Coronary artery (tissue), 2 donors: ENCODE data around the gene CTPS1.

Experiments used
- DNase-seq: peaks from one replicate; pipeline ENCODE4 v3.0.0-alpha.2; 2017; ENCODE audit warnings: low spot score
- H3K27ac ChIP-seq, 2 donors: fragments of 200-600 bp; sonication (generic); one replicate each; pipeline ENCODE4 v1.5.1; 2016 to 2019
- H3K4me3 ChIP-seq: fragments of 200-600 bp; sonication (generic); 2 replicates; pipeline ENCODE4 v1.5.1; 2016; ENCODE audit warnings: mild to moderate bottlenecking, moderate library complexity
- TF ChIP-seq, protein P1 (sequence below): fragments of 200-600 bp; sonication (generic); IDR thresholded peaks from one replicate; pipeline ENCODE4 v1.5.1; 2019; ENCODE audit warnings: antibody characterized with exemption

The CTPS1 gene

GRCh38 chr1:40951943-40952743, 27.4 kb upstream of the CTPS1 start:
- peak; percentile 79 for DNase-seq
- H3K4me3 ChIP-seq: no peak overlapping the region
- TF ChIP-seq, protein P1, sequence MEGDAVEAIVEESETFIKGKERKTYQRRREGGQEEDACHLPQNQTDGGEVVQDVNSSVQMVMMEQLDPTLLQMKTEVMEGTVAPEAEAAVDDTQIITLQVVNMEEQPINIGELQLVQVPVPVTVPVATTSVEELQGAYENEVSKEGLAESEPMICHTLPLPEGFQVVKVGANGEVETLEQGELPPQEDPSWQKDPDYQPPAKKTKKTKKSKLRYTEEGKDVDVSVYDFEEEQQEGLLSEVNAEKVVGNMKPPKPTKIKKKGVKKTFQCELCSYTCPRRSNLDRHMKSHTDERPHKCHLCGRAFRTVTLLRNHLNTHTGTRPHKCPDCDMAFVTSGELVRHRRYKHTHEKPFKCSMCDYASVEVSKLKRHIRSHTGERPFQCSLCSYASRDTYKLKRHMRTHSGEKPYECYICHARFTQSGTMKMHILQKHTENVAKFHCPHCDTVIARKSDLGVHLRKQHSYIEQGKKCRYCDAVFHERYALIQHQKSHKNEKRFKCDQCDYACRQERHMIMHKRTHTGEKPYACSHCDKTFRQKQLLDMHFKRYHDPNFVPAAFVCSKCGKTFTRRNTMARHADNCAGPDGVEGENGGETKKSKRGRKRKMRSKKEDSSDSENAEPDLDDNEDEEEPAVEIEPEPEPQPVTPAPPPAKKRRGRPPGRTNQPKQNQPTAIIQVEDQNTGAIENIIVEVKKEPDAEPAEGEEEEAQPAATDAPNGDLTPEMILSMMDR: peak; percentile 92

GRCh38 chr1:40952744-40953315, 26.7 kb upstream of the CTPS1 start:
- H3K4me3 ChIP-seq: no peak overlapping the region
- TF ChIP-seq, protein P1: no peak
- DNase-seq: no peak
- no peak overlapping the region for H3K27ac ChIP-seq

More at GRCh38 chr1:40951943-40952743, 27.4 kb upstream of the CTPS1 start:
- H3K27ac ChIP-seq: no peak overlapping the region

DNA sequence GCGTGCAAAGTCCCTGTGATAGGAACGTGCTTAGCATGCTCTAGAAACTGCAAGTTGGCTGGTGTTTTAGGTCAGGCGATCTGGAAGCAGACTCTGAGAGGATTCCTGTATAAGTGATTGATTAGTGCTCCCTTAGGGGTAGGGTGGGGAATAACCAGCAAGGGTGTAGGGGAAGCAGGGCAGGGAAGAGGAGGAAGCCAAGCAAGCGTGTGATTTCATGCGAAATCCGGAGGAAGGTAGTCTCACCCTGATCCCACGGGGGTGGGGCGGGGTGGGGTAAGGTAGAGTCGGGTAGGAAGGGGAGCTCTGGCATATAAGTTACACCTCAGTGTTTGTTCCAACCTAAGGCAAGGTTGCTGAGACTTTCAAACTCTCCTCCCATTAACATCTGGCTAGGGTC, 24.9 kb upstream of the CTPS1 start:
- H3K4me3 ChIP-seq: no peak overlapping the region
- TF ChIP-seq, protein P1: no peak
- no peak overlapping the region for H3K27ac ChIP-seq
- DNase-seq: no peak

GRCh38 chr1:40955266-40955665, 24.2 kb upstream of the CTPS1 start:
- H3K27ac ChIP-seq: no peak overlapping the region
- no peak for DNase-seq
- TF ChIP-seq, protein P1: no peak
- no peak overlapping the region for H3K4me3 ChIP-seq

GRCh38 chr1:40956407-40956806, 23.1 kb upstream of the CTPS1 start:
- H3K27ac ChIP-seq: no peak overlapping the region
- TF ChIP-seq, protein P1: no peak
- no peak for DNase-seq

GRCh38 chr1:40958210-40958609, 21.3 kb upstream of the CTPS1 start:
- TF ChIP-seq, protein P1: no peak
- Histone ChIP-seq H3K4me3 (no peak overlapping the region), H3K27ac (no peak overlapping the region)
- DNase-seq: no peak

More at GRCh38 chr1:40956407-40956806, 23.1 kb upstream of the CTPS1 start:
- H3K4me3 ChIP-seq: no peak overlapping the region

- Histone ChIP-seq H3K27ac (peak overlapping the region in 1 of 2 donors; percentile 43), H3K4me3 (no peak overlapping the region)
- no peak for DNase-seq
- TF ChIP-seq, protein P1: no peak
Observed at GRCh38 chr1:40965531-40965930, 14.0 kb upstream of the CTPS1 start.
